Left renal cortex interstitium (tissue), 4 donors: Measurements from ENCODE around the gene C1orf159. TPM values are rescaled to one million over a fixed set of nuclear protein-coding genes. Genes with fewer than 3 reads are reported as not detected.
"Not testable (repeated sequence)": the region's sequence is repeated elsewhere in the genome, so short reads cannot be mapped to it uniquely, and the experiment has no call there.

Experiments
- DNase-seq, 4 donors: peaks; one replicate each; pipeline ENCODE4 v3.0.0-alpha.2; 2013; ENCODE audit warnings: low read depth in 4 of 4, low spot score in 2 of 4, missing footprints in 1 of 4
- polyA plus RNA-seq, 4 donors: library from polyadenylated mRNA; unstranded; fragments of 120-200 nt; gene quantifications; one replicate each; pipeline ENCODE4 v1.2.1, GENCODE V29; 2013; ENCODE audit not compliant: insufficient read length in 4 of 4

C1orf159 gene
- polyA plus RNA-seq, 4 donors, result 5.5 to 24.1 (median 14.1) TPM

DNA sequence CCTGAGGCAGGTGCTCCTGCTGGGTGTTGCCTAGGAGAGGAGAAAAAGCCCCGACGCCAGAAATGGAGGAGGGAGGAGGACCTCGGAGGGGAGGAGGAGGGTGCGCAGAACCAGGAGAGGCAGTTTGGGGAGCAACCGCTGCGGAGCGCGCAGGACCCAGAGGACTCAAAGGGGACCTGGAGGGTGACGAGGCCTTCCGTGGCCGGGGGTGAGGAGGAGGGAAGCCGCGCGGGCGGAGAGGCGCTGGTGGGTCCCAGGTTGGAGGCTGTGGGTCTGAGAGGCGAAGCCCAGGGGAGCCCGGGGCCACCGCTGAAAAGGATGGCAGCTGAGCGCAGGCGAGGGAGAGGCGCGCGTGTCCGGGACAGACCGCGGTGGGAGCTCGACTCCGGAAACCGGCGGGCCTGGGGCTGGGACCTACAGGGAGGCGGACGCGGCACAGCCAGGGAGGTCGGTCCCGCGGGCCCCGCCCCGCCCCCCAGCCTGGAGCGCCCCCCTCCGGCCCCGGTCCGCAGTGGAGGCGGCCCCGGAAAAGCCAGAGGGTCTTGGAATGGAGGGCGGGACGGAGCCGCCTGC, 56.9 kb downstream of the C1orf159 start:
- no peak for DNase-seq

DNA sequence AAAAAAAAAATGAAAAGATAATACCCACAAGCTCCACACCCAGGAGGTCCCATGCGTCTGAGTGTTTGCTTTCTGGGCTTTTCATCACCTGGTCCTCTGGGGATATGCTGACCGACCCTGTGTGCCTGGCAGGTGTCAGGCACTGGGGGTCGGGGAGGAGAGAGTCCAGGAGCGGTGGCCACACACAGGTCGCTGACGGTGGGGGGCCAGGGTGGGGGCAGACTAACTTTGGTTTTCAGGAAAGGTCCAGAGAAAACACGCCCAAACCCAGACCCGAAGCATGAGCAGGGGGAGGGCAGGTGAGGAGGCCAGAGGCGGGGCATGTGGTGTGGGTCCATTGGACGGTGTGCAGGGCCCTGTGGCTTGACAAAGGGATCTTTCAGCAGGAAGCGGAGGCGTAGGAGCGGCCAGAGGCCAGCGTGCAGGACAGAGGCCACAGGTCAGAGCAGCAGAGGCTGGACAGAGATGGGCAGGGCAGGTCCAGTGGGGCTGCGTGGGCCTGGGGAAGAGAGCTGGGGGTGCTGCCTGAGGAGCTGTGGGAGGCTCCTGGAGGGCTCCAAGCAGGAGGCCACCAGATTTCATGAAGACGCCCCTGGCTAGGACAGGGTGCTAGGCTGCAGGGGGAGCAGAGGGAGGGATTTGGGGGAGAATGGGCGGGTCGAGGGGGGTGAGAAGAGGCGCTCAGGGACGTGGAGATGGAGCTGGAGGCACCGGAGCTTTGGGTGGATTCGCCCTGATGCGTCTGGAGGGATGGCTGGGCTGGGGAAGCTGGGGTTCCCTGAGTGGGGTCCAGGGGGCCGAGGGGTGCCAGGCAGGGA, 57.6 kb downstream of the C1orf159 start:
- DNase-seq, result no peak

DNA sequence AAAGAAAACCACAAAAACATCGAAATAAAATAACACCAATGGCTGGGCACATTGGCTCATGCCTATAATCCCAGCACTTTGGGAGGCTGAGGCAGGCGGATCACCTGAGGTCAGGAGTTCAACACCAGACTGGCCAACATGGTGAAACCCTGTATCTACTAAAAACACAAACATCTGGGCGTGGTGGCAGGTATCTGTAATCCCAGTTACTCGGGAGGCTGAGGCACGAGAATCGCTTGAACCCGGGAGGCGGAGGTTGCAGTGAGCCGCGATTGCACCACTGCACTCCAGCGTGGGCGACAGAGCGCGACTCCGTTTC, 58.2 kb downstream of the C1orf159 start:
- not testable (repeated sequence) for DNase-seq

DNA sequence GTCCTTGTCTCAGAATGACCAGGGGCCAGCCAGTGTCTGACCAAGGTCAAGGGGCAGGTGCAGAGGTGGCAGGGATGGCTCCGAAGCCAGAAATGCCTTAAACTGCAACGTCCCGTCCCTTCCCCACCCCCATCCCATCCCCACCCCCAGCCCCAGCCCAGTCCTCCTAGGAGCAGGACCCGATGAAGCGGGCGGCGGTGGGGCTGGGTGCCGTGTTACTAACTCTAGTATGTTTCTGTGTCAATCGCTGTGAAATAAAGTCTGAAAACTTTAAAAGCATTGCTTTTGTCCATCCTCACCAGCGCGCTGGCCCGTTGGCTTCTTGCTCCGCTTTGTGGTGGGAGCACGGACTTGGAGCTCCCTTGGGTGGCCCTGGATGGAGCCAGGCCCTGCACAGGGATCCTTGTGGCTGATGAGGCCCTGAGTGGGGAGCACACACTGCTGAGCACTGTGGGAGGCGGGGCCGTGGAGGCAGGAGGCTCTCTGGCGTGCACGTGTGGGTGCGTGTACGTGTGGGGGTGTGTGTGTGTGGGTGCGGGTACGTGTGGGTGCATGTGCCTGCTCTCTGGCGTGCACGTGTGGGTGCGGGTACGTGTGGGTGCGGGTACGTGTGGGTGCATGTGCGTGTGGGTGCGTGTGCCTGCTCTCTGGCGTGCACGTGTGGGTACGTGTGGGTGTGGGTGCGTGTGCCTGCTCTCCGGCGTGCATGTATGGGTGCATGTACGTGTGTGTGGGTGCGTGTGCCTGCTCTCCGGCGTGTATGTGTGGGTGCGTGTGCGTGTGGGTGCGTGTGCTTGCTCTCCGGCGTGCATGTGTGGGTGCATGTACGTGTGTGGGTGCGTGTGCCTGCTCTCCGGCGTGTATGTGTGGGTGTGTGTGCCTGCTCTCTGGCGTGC, 59.8 kb downstream of the C1orf159 start:
- no peak for DNase-seq

DNA sequence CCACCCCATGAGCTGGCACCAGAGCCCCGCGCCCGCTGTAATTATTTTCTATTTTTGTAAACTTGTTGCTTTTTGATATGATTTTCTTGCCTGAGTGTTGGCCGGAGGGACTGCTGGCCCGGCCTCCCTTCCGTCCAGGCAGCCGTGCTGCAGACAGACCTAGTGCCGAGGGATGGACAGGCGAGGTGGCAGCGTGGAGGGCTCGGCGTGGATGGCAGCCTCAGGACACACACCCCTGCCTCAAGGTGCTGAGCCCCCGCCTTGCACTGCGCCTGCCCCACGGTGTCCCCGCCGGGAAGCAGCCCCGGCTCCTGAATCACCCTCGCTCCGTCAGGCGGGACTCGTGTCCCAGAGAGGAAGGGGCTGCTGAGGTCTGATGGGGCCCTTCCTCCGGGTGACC, 60.9 kb downstream of the C1orf159 start:
- no peak for DNase-seq

DNA sequence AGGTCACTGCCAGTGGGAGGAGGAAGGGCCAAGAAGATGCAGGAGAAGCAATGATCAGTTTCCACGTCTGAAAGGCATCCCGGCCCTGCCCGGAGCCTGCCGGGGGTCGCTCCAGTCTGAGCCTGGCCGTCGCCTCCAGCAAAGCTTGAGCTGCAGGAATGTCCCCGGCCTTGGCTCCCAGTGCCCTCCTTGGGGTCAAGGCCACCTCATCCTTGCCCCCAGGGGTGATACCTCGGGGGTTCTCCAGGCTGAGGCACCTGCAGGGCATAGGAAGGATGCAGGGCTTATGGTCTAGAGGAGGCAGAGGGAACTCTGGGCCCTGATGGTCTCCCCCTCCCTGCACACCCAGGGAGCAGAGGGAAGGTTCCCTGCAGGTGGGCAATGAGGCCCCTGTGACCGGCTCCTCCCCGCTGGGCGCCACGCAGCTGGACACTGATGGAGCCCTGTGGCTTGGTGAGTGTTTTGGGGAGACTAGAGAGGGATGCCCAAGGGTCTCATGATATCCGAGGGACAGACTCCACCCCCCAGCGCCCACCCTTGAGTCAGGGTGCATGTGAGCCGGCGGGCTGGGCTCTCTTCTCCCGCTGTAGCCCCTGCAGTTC, 61.7 kb downstream of the C1orf159 start:
- no peak for DNase-seq

DNA sequence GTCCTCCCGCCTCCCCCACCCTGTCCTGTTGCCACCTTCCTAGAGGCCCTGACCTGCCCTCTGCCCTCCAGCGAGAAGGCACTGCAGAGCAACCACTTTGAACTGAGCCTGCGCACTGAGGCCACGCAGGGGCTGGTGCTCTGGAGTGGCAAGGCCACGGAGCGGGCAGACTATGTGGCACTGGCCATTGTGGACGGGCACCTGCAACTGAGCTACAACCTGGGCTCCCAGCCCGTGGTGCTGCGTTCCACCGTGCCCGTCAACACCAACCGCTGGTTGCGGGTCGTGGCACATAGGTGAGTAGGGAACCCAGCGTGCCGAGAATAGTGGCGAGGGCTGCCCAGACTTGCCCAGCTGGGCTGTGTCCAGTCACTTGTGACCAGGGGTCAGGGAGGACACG, 62.2 kb downstream of the C1orf159 start:
- no peak for DNase-seq

DNA sequence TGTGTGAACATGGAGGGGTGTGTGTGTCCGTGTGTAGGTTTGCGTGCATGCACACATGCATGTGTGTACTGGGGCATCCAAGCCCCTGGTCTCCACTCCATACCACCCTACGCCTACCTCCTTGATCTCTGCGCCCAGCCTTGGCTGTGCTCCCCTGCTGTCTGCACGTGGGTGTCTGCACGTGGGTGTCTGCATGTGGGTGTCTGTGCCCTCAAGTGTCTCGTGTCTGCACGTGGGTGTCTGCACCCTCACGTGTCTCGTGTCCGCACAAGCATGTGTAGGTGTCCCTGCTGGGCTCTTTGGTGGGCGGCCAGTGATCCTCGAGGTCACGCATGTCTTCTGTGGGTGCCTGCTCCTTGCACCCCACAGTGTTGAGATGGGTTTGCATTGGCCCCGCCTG, 62.9 kb downstream of the C1orf159 start:
- DNase-seq, result no peak

DNA sequence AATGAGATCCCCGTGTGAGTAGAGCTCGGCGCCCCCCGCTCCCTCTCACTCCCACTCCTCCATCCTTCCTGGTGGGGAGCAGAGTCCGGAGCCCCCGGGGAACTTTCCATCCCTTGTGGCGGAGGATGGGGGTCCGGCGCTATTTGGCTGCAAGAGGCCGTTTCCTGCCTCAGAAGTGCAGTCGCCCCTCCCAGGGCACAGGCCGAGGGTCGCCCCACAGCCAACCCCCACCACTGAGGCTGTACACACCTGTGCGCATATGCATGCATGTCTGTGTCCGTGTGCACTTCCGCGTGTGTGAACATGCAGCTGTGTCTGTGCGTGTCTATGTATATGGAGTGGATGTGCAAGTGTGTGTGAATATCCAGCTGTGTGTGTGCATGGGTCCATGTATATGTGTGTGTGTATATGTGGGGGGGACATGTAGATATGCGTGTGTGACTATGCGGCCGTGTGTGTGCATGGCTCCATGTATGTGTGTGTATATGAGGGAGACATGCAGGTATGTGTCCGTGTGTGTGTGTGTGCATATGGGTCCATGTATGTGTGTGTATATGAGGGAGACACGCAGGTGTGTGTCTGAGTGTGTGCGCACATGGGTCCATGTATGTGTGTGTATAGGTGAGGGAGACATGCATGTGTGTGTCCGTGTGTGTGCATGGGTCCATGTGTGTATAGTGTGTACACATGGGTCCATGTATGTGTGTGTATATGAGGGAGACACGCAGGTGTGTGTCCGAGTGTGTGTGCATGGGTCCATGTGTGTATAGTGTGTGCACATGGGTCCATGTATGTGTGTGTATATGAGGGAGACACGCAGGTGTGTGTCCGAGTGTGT, 63.7 kb downstream of the C1orf159 start:
- DNase-seq, result no peak

DNA sequence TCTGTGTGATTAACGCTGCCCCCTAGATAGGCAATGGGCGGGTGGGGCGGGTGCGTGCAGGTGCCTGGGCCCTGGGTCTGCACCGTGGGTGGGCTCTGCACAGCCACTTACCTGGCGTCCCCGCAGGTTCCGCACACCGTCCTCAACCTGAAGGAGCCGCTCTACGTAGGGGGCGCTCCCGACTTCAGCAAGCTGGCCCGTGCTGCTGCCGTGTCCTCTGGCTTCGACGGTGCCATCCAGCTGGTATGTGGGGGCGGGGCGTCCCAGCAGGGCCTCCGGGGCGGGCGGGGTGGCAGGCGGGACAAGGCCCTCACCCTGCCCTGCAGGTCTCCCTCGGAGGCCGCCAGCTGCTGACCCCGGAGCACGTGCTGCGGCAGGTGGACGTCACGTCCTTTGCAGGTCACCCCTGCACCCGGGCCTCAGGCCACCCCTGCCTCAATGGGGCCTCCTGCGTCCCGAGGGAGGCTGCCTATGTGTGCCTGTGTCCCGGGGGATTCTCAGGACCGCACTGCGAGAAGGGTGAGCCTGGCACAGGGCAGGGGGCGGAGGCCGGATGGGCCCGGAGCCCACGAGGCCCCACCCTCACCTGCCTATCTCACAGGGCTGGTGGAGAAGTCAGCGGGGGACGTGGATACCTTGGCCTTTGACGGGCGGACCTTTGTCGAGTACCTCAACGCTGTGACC, 64.6 kb downstream of the C1orf159 start:
- DNase-seq, result no peak

DNA sequence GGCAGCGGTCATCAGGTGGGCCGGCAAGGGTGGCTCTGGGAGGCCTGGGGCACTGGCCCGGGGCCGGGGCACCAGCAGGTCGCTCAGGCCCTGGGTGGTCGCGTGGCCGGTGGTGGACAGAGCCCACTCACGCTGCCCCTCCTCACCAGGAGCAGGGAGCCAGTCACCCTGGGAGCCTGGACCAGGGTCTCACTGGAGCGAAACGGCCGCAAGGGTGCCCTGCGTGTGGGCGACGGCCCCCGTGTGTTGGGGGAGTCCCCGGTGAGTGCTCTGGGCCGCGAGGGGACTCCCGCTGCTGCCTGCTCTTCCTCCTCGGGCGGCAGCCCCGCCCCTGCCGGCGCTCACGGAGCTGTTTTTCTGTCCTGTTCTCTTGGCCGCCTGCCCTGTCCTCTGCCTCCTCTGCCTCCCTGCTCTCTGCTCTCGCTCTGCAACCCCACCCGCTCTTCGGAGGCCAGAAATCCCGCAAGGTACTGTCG, 65.3 kb downstream of the C1orf159 start:
- DNase-seq, result no peak

DNA sequence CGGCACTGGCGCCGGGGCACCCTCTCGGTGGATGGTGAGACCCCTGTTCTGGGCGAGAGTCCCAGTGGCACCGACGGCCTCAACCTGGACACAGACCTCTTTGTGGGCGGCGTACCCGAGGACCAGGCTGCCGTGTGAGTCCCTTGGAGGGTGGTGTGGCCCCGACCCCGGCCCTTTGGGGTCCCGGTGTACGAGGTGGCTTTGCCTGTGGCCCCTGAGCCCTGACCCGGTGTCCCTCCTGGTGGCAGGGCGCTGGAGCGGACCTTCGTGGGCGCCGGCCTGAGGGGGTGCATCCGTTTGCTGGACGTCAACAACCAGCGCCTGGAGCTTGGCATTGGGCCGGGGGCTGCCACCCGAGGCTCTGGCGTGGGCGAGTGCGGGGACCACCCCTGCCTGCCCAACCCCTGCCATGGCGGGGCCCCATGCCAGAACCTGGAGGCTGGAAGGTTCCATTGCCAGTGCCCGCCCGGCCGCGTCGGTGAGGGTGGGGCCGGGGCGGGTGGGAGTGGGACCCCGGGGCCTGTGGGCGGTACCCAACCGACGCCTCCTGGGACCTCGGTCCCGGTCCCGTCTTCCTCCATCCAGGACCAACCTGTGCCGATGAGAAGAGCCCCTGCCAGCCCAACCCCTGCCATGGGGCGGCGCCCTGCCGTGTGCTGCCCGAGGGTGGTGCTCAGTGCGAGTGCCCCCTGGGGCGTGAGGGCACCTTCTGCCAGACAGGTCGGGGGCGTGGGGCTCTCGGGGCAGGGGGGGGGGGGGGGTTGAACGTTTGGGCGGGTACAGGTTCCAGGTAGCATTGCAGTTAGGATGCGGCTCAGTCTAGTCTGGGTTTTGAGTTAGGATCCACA, 66.3 kb downstream of the C1orf159 start:
- DNase-seq, result no peak

DNA sequence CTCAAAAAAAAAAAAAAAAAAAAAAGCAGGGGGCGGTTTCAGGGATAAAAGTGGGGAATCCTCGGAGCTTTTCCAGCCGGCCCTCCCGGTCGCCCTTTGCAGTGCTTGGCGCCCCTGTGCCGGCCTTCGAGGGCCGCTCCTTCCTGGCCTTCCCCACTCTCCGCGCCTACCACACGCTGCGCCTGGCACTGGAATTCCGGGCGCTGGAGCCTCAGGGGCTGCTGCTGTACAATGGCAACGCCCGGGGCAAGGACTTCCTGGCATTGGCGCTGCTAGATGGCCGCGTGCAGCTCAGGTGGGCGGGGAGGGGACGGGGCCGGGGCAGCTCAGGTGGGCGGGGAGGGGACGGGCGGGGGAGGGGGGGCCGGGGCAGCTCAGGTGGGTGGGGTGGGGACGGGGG, 67.1 kb downstream of the C1orf159 start:
- DNase-seq, result no peak

DNA sequence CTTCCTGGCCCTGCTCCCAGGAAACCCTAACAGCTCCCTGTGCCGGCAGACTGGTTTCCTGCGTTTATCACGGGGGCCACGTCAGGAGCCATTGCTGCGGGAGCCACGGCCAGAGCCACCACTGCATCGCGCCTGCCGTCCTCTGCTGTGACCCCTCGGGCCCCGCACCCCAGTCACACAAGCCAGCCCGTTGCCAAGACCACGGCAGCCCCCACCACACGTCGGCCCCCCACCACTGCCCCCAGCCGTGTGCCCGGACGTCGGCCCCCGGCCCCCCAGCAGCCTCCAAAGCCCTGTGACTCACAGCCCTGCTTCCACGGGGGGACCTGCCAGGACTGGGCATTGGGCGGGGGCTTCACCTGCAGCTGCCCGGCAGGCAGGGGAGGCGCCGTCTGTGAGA, 67.9 kb downstream of the C1orf159 start:
- no peak for DNase-seq

DNA sequence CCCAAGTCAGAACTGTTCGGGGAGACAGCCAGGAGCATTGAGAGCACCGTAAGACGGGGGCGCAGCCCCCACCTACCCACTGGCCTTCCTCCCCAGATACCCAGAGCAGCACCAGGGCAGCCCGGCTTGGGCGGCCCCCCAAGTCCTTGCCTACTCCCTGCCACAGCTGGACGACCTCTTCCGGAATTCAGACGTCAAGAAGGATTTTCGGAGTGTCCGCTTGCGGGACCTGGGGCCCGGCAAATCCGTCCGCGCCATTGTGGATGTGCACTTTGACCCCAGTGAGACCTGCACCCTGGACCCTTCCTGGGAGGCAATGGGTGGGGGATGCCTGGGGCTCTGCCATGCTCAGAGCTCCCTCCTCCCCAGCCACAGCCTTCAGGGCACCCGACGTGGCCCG, 68.5 kb downstream of the C1orf159 start:
- no peak for DNase-seq

DNA sequence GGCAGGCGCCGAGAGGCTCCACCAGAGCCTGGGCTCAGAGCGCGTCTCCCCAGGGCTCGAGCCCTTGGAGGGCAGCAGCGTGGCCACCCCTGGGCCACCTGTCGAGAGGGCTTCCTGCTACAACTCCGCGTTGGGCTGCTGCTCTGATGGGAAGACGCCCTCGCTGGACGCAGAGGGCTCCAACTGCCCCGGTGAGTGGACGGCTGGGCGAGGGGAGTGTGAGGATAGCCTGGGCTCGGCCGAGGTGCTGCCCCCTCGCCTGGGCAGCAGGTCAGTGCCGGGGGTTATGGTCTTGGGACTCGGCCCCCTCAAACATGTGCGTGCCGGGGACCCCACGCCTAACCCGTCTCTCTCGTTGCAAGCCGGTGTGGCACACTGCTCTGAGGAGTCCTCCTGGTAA, 69.1 kb downstream of the C1orf159 start:
- no peak for DNase-seq

DNA sequence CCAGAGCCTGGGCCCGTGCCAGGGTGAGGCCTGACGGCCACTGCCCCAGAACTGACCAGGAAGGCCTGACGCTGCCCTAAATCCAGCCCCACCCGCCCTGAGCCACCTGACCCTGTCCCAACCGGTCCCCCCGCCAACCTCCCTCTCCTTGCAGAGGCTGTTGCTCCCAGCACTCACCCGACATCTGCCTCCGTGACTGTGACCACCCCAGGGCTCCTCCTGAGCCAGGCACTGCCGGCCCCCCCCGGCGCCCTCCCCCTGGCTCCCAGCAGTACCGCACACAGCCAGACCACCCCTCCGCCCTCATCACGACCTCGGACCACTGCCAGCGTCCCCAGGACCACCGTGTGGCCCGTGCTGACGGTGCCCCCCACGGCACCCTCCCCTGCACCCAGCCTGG, 69.6 kb downstream of the C1orf159 start:
- no peak for DNase-seq

DNA sequence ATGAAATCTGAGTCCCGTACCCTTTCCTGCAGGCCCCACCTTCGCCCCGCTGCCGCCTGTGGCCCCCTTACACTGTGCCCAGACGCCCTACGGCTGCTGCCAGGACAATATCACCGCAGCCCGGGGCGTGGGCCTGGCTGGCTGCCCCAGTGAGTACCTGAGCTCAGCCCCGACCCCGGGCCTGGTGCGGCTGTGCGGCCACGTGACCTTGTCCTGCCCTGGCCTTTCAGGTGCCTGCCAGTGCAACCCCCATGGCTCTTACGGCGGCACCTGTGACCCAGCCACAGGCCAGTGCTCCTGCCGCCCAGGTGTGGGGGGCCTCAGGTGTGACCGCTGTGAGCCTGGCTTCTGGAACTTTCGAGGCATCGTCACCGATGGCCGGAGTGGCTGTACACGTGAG, 70.8 kb downstream of the C1orf159 start:
- DNase-seq, result no peak
